Measurements from ENCODE around the gene RFT1. TPM values are rescaled to one million over a fixed set of nuclear protein-coding genes. Genes with fewer than 3 reads are reported as not detected.

Gene RFT1
- total and polyA plus RNA-seq, 2 of the 13 experiments (the other 11 are each of a cell fraction or from before 2014, with no cell fraction given), result 23.2 to 37.0 TPM

- ATAC-seq (no peak), DNase-seq (ENCODE audit: low spot score) (no peak), FAIRE-seq (no peak)
- no TSS peak for BruUV-seq (replicated peaks)
- in situ Hi-C loops (cut with HindIII; ENCODE audit: extremely low pct_ligation_motif_present, low pct_unique_long_range_greater_than_20kb), result no loop called here
- H3K9ac ChIP-seq (ENCODE audit: insufficient read depth, low read depth, low read length), result no peak overlapping the region
- H3K36me3 ChIP-seq (replicated peaks in 1 of 2; ENCODE audit: control insufficient read depth in 1 of 2, insufficient read depth in 2 of 2, low read length in 2 of 2), result no peaks in the 10 kb centered on the region
- H3K4me2 ChIP-seq (ENCODE audit: low read depth, low read length), result no peak overlapping the region
- no peaks in the 10 kb centered on the region for H3K79me2 ChIP-seq (ENCODE audit: insufficient read depth, low read length)
- no peaks in the 10 kb centered on the region for H4K20me1 ChIP-seq (ENCODE audit: insufficient read depth, low read length)
- H3K27me3 ChIP-seq (ENCODE audit: control insufficient read depth in 1 of 2, insufficient read depth in 2 of 2, low read length in 2 of 2), result peaks cover 2 to 56% of the 10 kb centered on the region in 2 experiments; a peak in 4 of 5 replicates
- H3K27ac ChIP-seq (ENCODE audit: extremely low read length, insufficient read depth, low read length), result no peak overlapping the region
- no peak overlapping the region for H2AFZ ChIP-seq (ENCODE audit: low read length)
- TF ChIP-seq ELK4 (CRISPR knock-in tag; IDR thresholded peaks at IDR 0.05; ENCODE audit: borderline replicate concordance) (no peak), ZNF318 (CRISPR knock-in tag; IDR thresholded peaks at IDR 0.05) (no peak)
- H3K4me1 ChIP-seq (ENCODE audit: insufficient read depth, low read length), result peaks cover 49% of the 10 kb centered on the region
- 65% methylated on average over 4 of the region's 4 CpGs for WGBS (ENCODE audit: low lambda C conversion rate)
- ChIA-PET CTCF (ENCODE audit: low intra/inter-chr PET ratio, low total read pairs) (no interaction called here), POLR2A (interaction anchor here (2.3 kb wide), 1 partner anchor 15 kb away, joined by 10 read pairs; no protein-coding TSS in a partner anchor)
- no peak overlapping the region for H3K4me3 ChIP-seq (replicated peaks in 1 of 3; ENCODE audit: insufficient read depth in 1 of 3, low read depth in 2 of 3, low read length in 3 of 3)
- intact Hi-C loops (cut with micrococcal nuclease; ENCODE audit: unreplicated experiment), result no loop called here
- no peaks in the 10 kb centered on the region for H3K9me3 ChIP-seq (ENCODE audit: low read length)
Measured at GRCh38 chr3:53144446-53144845, 14.2 kb upstream of the RFT1 start.
